Activated naive CD4-positive, alpha-beta T cell treated with anti-CD3 and anti-CD28 coated beads for 36 hours (primary cell): Measurements from ENCODE around the gene ITPRIPL2. TPM values are rescaled to one million over a fixed set of nuclear protein-coding genes. Genes with fewer than 3 reads are reported as not detected.

ENCODE experiments used
- CTCF ChIA-PET: fragments of 350-600 bp; sonication (Branson Sonifier 250); formaldehyde crosslinking; loops from one replicate; lab custom pipeline; 2021; ENCODE audit warnings: antibody characterized with exemption; lab: Charles Lee
- DNase-seq: peaks from one replicate; pipeline ENCODE4 v3.0.0-alpha.2; 2020
- H3K27ac Mint-ChIP-seq: one replicate; pipeline ENCODE4 v1.8.0; 2021; ENCODE audit warnings: mild to moderate bottlenecking, mixed read lengths
- H3K27me3 Mint-ChIP-seq: one replicate; pipeline ENCODE4 v1.8.0; 2021; ENCODE audit warnings: low read depth, mixed read lengths
- H3K36me3 Mint-ChIP-seq: one replicate; pipeline ENCODE4 v1.8.0; 2021; ENCODE audit warnings: low read depth, mixed read lengths
- H3K4me1 Mint-ChIP-seq: one replicate; pipeline ENCODE4 v1.8.0; 2021; ENCODE audit warnings: low read depth, mixed read lengths
- H3K4me3 Mint-ChIP-seq: one replicate; pipeline ENCODE4 v1.8.0; 2021; ENCODE audit warnings: mild to moderate bottlenecking, moderate library complexity, mixed read lengths
- H3K9me3 Mint-ChIP-seq: one replicate; pipeline ENCODE4 v1.8.0; 2021; ENCODE audit warnings: mixed read lengths
- intact Hi-C: fragments of 100-400 bp; cut with micrococcal nuclease; formaldehyde crosslinking; loops from one replicate; pipeline ENCODE4 v1.15.1; 2023
- total RNA-seq, 2 experiments: library from RNA; stranded (reverse); gene quantifications; one replicate each; pipeline ENCODE4 v1.2.3, GENCODE V29; 2021

ITPRIPL2 gene
- total RNA-seq, 2 experiments from 2014 or later, result 0.17 to 0.19 TPM

GRCh38 chr16:19130852-19131824 is 17.4 kb downstream of the ITPRIPL2 start:
- intact Hi-C loops, result no loop called here
- H3K27ac Mint-ChIP-seq, result no peak overlapping the region
- H3K27me3 Mint-ChIP-seq, result peaks cover under 1% of the 10 kb centered on the region
- no peak overlapping the region for H3K4me3 Mint-ChIP-seq
- CTCF ChIA-PET, result interaction anchor here (2.0 kb wide), 1 partner anchor 46 kb away, joined by 6 read pairs; no protein-coding TSS in a partner anchor
- no peak for DNase-seq
- H3K9me3 Mint-ChIP-seq, result no peaks in the 10 kb centered on the region
- peaks cover 10% of the 10 kb centered on the region for H3K4me1 Mint-ChIP-seq
- no peaks in the 10 kb centered on the region for H3K36me3 Mint-ChIP-seq

GRCh38 chr16:19131825-19132218 is 18.1 kb downstream of the ITPRIPL2 start:
- H3K4me1 Mint-ChIP-seq, result peaks cover 10% of the 10 kb centered on the region
- intact Hi-C loops, result no loop called here
- peaks cover 2% of the 10 kb centered on the region for H3K27me3 Mint-ChIP-seq
- H3K9me3 Mint-ChIP-seq, result no peaks in the 10 kb centered on the region
- H3K4me3 Mint-ChIP-seq, result no peak overlapping the region
- no peaks in the 10 kb centered on the region for H3K36me3 Mint-ChIP-seq
- DNase-seq, result no peak
- CTCF ChIA-PET, result interaction anchor here (2.0 kb wide), 1 partner anchor 46 kb away, joined by 6 read pairs; no protein-coding TSS in a partner anchor
- no peak overlapping the region for H3K27ac Mint-ChIP-seq

- Mint-ChIP-seq H3K9me3 (no peaks in the 10 kb centered on the region), H3K27ac (no peak overlapping the region), H3K27me3 (peaks cover 2% of the 10 kb centered on the region), H3K4me3 (no peak overlapping the region), H3K36me3 (no peaks in the 10 kb centered on the region), H3K4me1 (peaks cover 10% of the 10 kb centered on the region)
- no peak for DNase-seq
- intact Hi-C loops, result no loop called here
- CTCF ChIA-PET, result interaction anchor here (2.0 kb wide), 1 partner anchor 47 kb away, joined by 6 read pairs; no protein-coding TSS in a partner anchor
Measured at GRCh38 chr16:19132255-19132654, 18.5 kb downstream of the ITPRIPL2 start.

- intact Hi-C loops, result no loop called here
- DNase-seq, result no peak
- H3K27me3 Mint-ChIP-seq, result peaks cover 2% of the 10 kb centered on the region
- H3K27ac Mint-ChIP-seq, result no peak overlapping the region
- CTCF ChIA-PET, result no interaction called here
- H3K4me3 Mint-ChIP-seq, result no peak overlapping the region
- no peaks in the 10 kb centered on the region for H3K36me3 Mint-ChIP-seq
- H3K4me1 Mint-ChIP-seq, result peaks cover 10% of the 10 kb centered on the region
- no peaks in the 10 kb centered on the region for H3K9me3 Mint-ChIP-seq
Measured at GRCh38 chr16:19132898-19133297, 19.1 kb downstream of the ITPRIPL2 start.

- H3K36me3 Mint-ChIP-seq, result no peaks in the 10 kb centered on the region
Measured at GRCh38 chr16:19133600-19133999, 19.8 kb downstream of the ITPRIPL2 start.

GRCh38 chr16:19135201-19135842 is 21.6 kb downstream of the ITPRIPL2 start:
- CTCF ChIA-PET, result no interaction called here
- no peaks in the 10 kb centered on the region for H3K9me3 Mint-ChIP-seq
- H3K36me3 Mint-ChIP-seq, result no peaks in the 10 kb centered on the region
- peaks cover 3% of the 10 kb centered on the region for H3K27me3 Mint-ChIP-seq
- no peak for DNase-seq
- H3K27ac Mint-ChIP-seq, result no peak overlapping the region
- peaks cover 10% of the 10 kb centered on the region for H3K4me1 Mint-ChIP-seq
- no peak overlapping the region for H3K4me3 Mint-ChIP-seq
- intact Hi-C loops, result no loop called here

More at GRCh38 chr16:19133600-19133999, 19.8 kb downstream of the ITPRIPL2 start:
- peaks cover 10% of the 10 kb centered on the region for H3K4me1 Mint-ChIP-seq
- no peak overlapping the region for H3K27ac Mint-ChIP-seq
- H3K4me3 Mint-ChIP-seq, result no peak overlapping the region
- intact Hi-C loops, result no loop called here
- H3K9me3 Mint-ChIP-seq, result no peaks in the 10 kb centered on the region
- H3K27me3 Mint-ChIP-seq, result peaks cover 2% of the 10 kb centered on the region
- CTCF ChIA-PET, result no interaction called here
- no peak for DNase-seq

- Mint-ChIP-seq H3K9me3 (no peaks in the 10 kb centered on the region), H3K36me3 (no peaks in the 10 kb centered on the region), H3K4me1 (peaks cover 4% of the 10 kb centered on the region), H3K27me3 (peaks cover 9% of the 10 kb centered on the region), H3K27ac (no peak overlapping the region), H3K4me3 (no peak overlapping the region)
- intact Hi-C loops, result no loop called here
- CTCF ChIA-PET, result no interaction called here
- no peak for DNase-seq
Measured at GRCh38 chr16:19135896-19136438, 22.2 kb downstream of the ITPRIPL2 start.

- intact Hi-C loops, result no loop called here
- H3K4me1 Mint-ChIP-seq, result no peaks in the 10 kb centered on the region
- no peak for DNase-seq
- H3K4me3 Mint-ChIP-seq, result no peak overlapping the region
- H3K36me3 Mint-ChIP-seq, result no peaks in the 10 kb centered on the region
- peaks cover 9% of the 10 kb centered on the region for H3K27me3 Mint-ChIP-seq
- no peaks in the 10 kb centered on the region for H3K9me3 Mint-ChIP-seq
- CTCF ChIA-PET, result interaction anchor here (0.6 kb wide), 1 partner anchor 253 kb away, joined by 3 read pairs; no protein-coding TSS in a partner anchor
- H3K27ac Mint-ChIP-seq, result no peak overlapping the region
Measured at GRCh38 chr16:19136549-19137196, 22.9 kb downstream of the ITPRIPL2 start.

- no peak overlapping the region for H3K4me3 Mint-ChIP-seq
- intact Hi-C loops, result no loop called here
- CTCF ChIA-PET, result interaction anchor here (0.6 kb wide), 1 partner anchor 252 kb away, joined by 3 read pairs; no protein-coding TSS in a partner anchor
Measured at GRCh38 chr16:19137201-19138128, 23.7 kb downstream of the ITPRIPL2 start.

GRCh38 chr16:19138601-19139000 is 24.8 kb downstream of the ITPRIPL2 start:
- CTCF ChIA-PET, result interaction anchor here (1.0 kb wide), 1 partner anchor 53 kb away, joined by 3 read pairs; no protein-coding TSS in a partner anchor
- DNase-seq, result no peak
- intact Hi-C loops, result no loop called here
- no peak overlapping the region for H3K4me3 Mint-ChIP-seq
- no peaks in the 10 kb centered on the region for H3K36me3 Mint-ChIP-seq
- H3K27me3 Mint-ChIP-seq, result peaks cover 9% of the 10 kb centered on the region
- H3K9me3 Mint-ChIP-seq, result no peaks in the 10 kb centered on the region
- no peaks in the 10 kb centered on the region for H3K4me1 Mint-ChIP-seq
- H3K27ac Mint-ChIP-seq, result no peak overlapping the region

More at GRCh38 chr16:19137201-19138128, 23.7 kb downstream of the ITPRIPL2 start:
- Mint-ChIP-seq H3K36me3 (no peaks in the 10 kb centered on the region), H3K27ac (no peak overlapping the region), H3K4me1 (no peaks in the 10 kb centered on the region), H3K9me3 (no peaks in the 10 kb centered on the region), H3K27me3 (peaks cover 9% of the 10 kb centered on the region)
- no peak for DNase-seq

- no peaks in the 10 kb centered on the region for H3K4me1 Mint-ChIP-seq
- intact Hi-C loops, result no loop called here
- H3K27ac Mint-ChIP-seq, result no peak overlapping the region
- no peaks in the 10 kb centered on the region for H3K36me3 Mint-ChIP-seq
- no peak overlapping the region for H3K4me3 Mint-ChIP-seq
- CTCF ChIA-PET, result no interaction called here
- no peak for DNase-seq
- H3K9me3 Mint-ChIP-seq, result no peaks in the 10 kb centered on the region
- H3K27me3 Mint-ChIP-seq, result peaks cover 10% of the 10 kb centered on the region
Measured at GRCh38 chr16:19139436-19140091, 25.8 kb downstream of the ITPRIPL2 start.
